Measurements from ENCODE around the gene PDS5B.

Gene PDS5B

DNA sequence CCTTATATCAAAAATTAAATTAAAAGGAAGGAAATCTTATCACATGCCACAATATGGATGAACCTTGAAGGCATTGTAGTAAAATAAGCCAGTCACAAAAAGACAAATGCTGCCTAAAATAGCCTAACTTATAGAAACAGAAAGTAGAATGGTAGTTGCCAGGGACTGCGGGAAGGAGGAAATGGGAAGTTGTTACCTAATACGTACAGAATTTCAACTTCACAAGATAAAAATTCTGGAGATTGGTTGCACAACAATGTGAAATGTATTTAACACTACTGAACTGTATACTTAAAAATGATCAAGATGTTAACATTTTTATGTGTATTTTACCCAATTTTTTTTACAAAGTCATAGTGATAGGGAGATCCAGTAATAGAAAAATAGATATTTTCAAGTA, 37.4 kb upstream of the PDS5B start (continued):
- TF ChIP-seq, protein P1, sequence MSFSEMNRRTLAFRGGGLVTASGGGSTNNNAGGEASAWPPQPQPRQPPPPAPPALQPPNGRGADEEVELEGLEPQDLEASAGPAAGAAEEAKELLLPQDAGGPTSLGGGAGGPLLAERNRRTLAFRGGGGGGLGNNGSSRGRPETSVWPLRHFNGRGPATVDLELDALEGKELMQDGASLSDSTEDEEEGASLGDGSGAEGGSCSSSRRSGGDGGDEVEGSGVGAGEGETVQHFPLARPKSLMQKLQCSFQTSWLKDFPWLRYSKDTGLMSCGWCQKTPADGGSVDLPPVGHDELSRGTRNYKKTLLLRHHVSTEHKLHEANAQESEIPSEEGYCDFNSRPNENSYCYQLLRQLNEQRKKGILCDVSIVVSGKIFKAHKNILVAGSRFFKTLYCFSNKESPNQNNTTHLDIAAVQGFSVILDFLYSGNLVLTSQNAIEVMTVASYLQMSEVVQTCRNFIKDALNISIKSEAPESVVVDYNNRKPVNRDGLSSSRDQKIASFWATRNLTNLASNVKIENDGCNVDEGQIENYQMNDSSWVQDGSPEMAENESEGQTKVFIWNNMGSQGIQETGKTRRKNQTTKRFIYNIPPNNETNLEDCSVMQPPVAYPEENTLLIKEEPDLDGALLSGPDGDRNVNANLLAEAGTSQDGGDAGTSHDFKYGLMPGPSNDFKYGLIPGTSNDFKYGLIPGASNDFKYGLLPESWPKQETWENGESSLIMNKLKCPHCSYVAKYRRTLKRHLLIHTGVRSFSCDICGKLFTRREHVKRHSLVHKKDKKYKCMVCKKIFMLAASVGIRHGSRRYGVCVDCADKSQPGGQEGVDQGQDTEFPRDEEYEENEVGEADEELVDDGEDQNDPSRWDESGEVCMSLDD (tag by site-specific recombination; IDR thresholded peaks at IDR 0.05): no peak

DNA sequence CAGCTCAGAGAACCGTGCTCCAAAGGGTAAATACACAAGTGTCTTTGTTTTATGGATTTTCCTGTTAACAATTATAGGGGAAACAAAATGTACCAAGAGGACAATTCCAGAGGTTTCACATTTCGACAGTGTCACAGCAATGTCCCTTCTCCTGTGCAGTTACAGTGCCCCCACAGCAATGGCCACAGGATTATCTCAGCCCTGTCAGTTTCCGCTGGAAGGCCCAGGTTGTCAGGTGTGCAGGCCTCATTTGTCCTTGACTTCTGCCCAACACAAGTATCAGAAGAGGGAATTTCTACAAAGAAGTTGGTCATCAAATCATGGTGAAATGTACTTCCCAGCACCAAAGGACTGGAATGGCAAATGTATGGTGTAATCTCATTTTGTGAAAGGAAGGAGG, 36.5 kb upstream of the PDS5B start:
- POLR2A ChIA-PET: no interaction called here
- TF ChIP-seq ZNF221 (tag by site-specific recombination; IDR thresholded peaks at IDR 0.05; ENCODE audit: borderline replicate concordance) (no peak), ZNF830 (tag by site-specific recombination; IDR thresholded peaks at IDR 0.05; ENCODE audit: low read depth) (no peak), ZNF544 (tag by site-specific recombination; IDR thresholded peaks at IDR 0.05) (no peak), CTCF (tag by site-specific recombination; IDR thresholded peaks at IDR 0.05) (no peak), ZNF747 (tag by site-specific recombination; IDR thresholded peaks at IDR 0.05) (no peak), ZBTB8A (tag by site-specific recombination; IDR thresholded peaks at IDR 0.05) (no peak), SP7 (tag by site-specific recombination; IDR thresholded peaks at IDR 0.05) (no peak), ZFP37 (tag by site-specific recombination; IDR thresholded peaks at IDR 0.05) (no peak), TRIM28 (IDR thresholded peaks at IDR 0.05; ENCODE audit: borderline replicate concordance, low read length) (no peak), ZBTB7A (tag by site-specific recombination; IDR thresholded peaks at IDR 0.05; ENCODE audit: low read depth) (no peak), ZSCAN30 (tag by site-specific recombination; IDR thresholded peaks at IDR 0.05) (no peak), ZNF777 (tag by site-specific recombination; IDR thresholded peaks at IDR 0.05; ENCODE audit: borderline replicate concordance) (no peak), KLF16 (tag by site-specific recombination; IDR thresholded peaks at IDR 0.05) (no peak), ZNF791 (tag by site-specific recombination; IDR thresholded peaks at IDR 0.05) (no peak), ZNF2 (tag by site-specific recombination; IDR thresholded peaks at IDR 0.05) (no peak)
- Histone ChIP-seq H3K36me3 (ENCODE audit: control insufficient read depth in 2 of 2, insufficient read depth in 1 of 2, low read length in 2 of 2) (no peaks in the 10 kb centered on the region), H3K4me3 (ENCODE audit: low read depth, low read length) (no peak overlapping the region), H3K27ac (ENCODE audit: extremely low read depth, low read depth, low read length) (no peak overlapping the region), H3K9me3 (ENCODE audit: control insufficient read depth, insufficient read depth, low read depth, low read length) (no peaks in the 10 kb centered on the region), H3K4me1 (ENCODE audit: control insufficient read depth, insufficient read depth, low read length) (no peaks in the 10 kb centered on the region)
- CTCF ChIA-PET: no interaction called here

DNA sequence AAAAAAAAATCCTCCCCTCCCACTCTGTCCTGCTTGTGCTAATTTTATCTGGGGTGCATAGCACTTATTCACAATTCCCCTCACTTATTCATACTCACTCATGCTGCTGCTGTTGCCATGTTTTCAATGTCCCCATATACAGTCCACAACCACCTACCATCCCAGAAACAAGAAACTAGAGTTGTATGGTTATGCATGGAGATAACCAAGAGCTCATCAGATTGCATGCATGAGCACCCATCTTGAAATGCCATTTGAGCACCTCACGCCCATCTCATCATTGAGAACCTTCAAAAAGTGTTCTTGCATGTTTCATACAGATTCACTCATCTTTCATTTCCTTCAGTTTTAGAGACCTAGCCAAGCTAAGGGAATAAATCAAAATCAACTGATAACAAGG, 32.5 kb upstream of the PDS5B start:
- Histone ChIP-seq H3K36me3 (ENCODE audit: control insufficient read depth in 2 of 2, insufficient read depth in 1 of 2, low read length in 2 of 2) (no peaks in the 10 kb centered on the region), H3K4me1 (ENCODE audit: control insufficient read depth, insufficient read depth, low read length) (no peaks in the 10 kb centered on the region), H3K4me3 (ENCODE audit: low read depth, low read length) (no peak overlapping the region), H3K27ac (ENCODE audit: extremely low read depth, low read depth, low read length) (no peak overlapping the region), H3K9me3 (ENCODE audit: control insufficient read depth, insufficient read depth, low read depth, low read length) (no peaks in the 10 kb centered on the region)
- TF ChIP-seq ZNF426 (tag by site-specific recombination; IDR thresholded peaks at IDR 0.05): no peak
- TF ChIP-seq FEZF1 (tag by site-specific recombination; IDR thresholded peaks at IDR 0.05): no peak
- TF ChIP-seq ZNF791 (tag by site-specific recombination; IDR thresholded peaks at IDR 0.05): no peak
- no peak for TF ChIP-seq PRDM1 (tag by site-specific recombination; IDR thresholded peaks at IDR 0.05)
- no peak for TF ChIP-seq ZNF133 (tag by site-specific recombination; IDR thresholded peaks at IDR 0.05)
- TF ChIP-seq KLF10 (tag by site-specific recombination; IDR thresholded peaks at IDR 0.05): no peak
- no peak for TF ChIP-seq ZNF174 (tag by site-specific recombination; IDR thresholded peaks at IDR 0.05)
- TF ChIP-seq, protein P2, sequence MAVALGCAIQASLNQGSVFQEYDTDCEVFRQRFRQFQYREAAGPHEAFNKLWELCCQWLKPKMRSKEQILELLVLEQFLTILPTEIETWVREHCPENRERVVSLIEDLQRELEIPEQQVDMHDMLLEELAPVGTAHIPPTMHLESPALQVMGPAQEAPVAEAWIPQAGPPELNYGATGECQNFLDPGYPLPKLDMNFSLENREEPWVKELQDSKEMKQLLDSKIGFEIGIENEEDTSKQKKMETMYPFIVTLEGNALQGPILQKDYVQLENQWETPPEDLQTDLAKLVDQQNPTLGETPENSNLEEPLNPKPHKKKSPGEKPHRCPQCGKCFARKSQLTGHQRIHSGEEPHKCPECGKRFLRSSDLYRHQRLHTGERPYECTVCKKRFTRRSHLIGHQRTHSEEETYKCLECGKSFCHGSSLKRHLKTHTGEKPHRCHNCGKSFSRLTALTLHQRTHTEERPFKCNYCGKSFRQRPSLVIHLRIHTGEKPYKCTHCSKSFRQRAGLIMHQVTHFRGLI (tag by site-specific recombination; IDR thresholded peaks at IDR 0.05): no peak
- TF ChIP-seq, protein P3, sequence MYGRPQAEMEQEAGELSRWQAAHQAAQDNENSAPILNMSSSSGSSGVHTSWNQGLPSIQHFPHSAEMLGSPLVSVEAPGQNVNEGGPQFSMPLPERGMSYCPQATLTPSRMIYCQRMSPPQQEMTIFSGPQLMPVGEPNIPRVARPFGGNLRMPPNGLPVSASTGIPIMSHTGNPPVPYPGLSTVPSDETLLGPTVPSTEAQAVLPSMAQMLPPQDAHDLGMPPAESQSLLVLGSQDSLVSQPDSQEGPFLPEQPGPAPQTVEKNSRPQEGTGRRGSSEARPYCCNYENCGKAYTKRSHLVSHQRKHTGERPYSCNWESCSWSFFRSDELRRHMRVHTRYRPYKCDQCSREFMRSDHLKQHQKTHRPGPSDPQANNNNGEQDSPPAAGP (tag by site-specific recombination; IDR thresholded peaks at IDR 0.05): no peak
- TF ChIP-seq ZNF266 (tag by site-specific recombination; IDR thresholded peaks at IDR 0.05; ENCODE audit: low read depth): no peak
- no peak for TF ChIP-seq ZNF214 (tag by site-specific recombination; IDR thresholded peaks at IDR 0.05; ENCODE audit: borderline replicate concordance)
- TF ChIP-seq ZNF19 (tag by site-specific recombination; IDR thresholded peaks at IDR 0.05; ENCODE audit: low read depth): no peak
- ChIA-PET CTCF (no interaction called here), POLR2A (no interaction called here)

All from HEK293 (cell line).